ENCODE data around the gene SGSM2.
A peak's percentile ranks its signal among the peaks of the same experiment; 100 is the strongest.
"Not testable (repeated sequence)": the region's sequence is repeated elsewhere in the genome, so short reads cannot be mapped to it uniquely, and the experiment has no call there.

SGSM2 gene, protein sequence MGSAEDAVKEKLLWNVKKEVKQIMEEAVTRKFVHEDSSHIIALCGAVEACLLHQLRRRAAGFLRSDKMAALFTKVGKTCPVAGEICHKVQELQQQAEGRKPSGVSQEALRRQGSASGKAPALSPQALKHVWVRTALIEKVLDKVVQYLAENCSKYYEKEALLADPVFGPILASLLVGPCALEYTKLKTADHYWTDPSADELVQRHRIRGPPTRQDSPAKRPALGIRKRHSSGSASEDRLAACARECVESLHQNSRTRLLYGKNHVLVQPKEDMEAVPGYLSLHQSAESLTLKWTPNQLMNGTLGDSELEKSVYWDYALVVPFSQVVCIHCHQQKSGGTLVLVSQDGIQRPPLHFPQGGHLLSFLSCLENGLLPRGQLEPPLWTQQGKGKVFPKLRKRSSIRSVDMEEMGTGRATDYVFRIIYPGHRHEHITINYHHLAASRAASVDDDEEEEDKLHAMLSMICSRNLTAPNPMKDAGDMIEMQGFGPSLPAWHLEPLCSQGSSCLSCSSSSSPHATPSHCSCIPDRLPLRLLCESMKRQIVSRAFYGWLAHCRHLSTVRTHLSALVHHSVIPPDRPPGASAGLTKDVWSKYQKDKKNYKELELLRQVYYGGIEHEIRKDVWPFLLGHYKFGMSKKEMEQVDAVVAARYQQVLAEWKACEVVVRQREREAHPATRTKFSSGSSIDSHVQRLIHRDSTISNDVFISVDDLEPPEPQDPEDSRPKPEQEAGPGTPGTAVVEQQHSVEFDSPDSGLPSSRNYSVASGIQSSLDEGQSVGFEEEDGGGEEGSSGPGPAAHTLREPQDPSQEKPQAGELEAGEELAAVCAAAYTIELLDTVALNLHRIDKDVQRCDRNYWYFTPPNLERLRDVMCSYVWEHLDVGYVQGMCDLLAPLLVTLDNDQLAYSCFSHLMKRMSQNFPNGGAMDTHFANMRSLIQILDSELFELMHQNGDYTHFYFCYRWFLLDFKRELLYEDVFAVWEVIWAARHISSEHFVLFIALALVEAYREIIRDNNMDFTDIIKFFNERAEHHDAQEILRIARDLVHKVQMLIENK

DNA sequence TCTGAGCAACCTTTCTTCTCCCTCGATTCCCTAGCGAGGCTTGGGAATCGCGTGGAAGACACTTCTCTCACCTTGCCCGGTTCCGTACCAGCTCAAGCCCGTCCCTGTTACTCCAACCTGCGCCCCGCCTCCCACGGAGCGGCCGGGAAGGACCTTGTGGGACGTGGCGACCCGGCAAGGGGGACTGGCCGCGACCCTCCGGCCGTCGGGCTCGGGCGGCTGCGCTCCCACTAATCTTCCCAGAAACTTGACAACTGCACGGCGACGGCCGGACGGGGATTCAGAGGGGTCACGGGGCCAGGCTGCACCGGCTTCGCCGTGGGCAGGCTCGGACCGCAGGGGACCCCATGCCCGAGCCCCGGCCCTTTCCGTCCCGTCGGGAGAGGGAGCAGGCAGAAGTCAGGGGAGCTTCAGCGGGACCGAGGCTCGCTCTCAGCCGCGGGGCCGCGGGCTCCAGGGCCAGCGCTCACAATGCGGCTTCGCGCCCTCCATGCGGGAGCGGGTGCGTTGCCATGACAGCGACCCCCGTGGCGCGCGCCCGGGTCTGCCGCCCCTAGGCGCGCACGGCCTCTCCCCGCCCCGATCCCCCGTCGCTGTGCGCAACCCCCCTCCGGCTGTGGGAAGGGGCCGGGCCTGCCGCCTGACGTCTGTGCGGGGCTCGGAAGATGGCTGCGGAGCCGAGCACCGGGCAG, at the start of gene SGSM2:
Gene SGSM2 (plus strand): TSS at position 650 of the 692 bp plus-strand sequence. CDS start 188 bp downstream, outside the sequence.
- DNase-seq = peak; percentile 89

DNA sequence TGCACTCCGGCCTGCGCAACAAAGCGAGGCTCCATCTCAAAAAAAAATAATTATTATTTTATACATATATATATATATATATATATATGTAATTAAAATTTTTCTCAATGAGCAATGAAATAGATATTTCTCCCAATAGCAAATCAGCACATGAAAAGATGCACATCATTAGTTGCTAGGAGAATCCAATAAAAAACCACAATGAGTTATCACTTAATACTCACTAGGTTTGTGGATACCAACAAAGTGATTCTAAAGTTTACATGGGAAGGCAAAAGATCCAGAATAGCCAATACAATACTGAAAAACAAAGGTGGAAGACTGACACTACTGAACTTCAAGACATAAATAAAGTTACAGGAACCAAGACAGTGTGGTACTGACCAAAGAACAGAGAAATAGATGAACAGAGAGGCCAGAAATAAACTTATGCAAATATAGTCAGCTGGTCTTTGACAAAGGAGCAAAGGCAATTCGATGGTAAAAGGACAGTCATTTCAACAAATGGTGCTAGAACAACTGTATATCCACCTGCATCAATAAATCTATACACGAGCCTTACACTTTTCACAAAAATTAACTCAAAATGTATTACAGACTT, 47.3 kb upstream of the SGSM2 start:
- DNase-seq = no peak

DNA sequence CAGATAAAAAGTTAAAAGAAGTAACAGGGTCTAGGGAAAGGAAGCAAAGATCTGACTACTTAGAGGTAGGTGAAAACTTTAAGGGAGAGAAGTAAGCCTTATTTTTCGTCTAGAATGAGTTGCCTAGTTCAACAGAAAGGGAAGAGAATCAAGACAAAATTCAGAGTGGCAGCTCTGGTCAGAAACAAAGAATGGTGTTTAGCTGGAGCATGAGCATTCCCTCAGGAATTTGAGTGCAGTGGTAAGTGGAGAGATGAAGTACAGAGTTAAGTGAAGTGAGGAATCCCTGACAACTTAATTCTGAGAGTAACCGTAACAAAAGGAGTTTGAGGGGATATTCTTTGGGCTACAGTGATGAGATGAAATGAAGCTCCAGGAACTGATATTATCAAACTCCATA, 45.2 kb upstream of the SGSM2 start:
- DNase-seq = peak; percentile 66

DNA sequence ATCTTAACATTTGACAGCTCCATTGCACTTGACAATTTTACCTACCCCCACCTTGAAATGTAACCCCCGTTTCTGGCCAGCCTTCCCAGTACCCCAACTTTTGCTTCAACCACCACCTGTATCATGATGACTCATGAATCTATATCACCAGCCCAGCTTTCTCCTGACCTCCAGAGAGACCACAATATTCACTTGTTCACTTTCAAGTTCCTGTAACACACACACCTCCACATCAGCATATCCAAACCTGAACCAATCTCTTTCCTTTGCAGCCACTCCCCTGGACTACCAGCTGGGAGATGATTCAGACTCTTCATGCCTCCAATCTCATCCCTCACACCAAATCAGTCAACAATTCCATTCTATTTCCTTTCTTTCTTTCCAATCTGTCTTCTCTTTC, 41.7 kb upstream of the SGSM2 start:
- no peak for DNase-seq

DNA sequence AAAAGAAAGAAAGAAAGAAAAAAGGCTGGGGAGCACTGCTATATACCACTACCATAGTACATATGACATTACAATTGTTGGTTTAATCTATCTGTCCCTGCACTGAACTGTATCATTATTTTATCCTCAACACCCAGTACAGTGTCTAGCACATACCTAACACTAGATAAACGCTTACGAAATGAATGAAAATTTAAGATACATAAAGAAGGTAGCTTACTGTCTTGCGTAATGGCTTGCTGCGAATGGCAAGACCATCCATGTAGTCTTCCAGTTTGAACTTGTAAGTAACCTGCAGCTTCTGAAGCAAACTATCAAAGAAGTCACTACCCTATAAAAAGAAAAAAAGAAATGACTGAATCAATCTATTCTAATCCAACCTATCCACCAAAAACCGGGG, 40.3 kb upstream of the SGSM2 start:
- no peak for DNase-seq

DNA sequence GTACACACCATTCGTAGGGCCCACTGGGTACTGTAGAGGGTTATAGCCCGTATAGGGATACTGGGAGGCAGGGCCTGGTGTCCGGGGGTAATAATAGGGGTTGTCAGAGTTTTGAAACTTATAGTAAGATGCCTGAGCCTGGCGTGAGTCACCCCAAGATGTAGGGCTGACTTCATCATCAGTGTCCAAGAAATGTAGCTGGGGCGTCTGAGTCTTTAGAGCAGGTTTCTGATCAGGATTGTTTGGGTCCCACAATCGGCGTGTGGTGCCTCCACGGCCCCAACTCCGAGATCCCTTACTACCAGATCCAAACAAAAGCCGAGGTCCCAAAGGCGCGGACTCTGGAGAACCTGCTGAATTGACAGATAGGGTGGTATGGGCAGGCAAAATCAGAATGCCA, 38.2 kb upstream of the SGSM2 start:
- peak; percentile 46 for DNase-seq

DNA sequence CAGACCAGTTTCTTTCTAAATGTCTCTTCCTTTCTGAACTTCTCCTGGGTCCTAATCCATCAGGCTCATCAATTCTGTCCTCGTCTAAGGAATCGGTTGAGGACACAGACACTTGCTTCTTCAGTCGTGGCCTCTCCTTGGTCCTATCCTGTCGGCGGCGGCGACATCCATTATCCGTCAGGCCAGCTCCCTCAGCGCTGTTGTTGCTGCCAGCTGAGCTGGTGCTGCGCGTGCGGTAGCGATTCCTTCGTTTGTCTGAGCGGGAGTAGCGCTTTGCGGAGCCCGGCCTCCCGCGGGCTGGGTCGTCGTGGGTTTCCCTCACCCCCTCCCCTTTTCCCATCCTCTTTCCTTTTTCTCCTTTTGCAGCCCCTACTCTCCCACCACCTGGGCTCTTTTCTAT, 37.5 kb upstream of the SGSM2 start:
- peak; percentile 44 for DNase-seq

DNA sequence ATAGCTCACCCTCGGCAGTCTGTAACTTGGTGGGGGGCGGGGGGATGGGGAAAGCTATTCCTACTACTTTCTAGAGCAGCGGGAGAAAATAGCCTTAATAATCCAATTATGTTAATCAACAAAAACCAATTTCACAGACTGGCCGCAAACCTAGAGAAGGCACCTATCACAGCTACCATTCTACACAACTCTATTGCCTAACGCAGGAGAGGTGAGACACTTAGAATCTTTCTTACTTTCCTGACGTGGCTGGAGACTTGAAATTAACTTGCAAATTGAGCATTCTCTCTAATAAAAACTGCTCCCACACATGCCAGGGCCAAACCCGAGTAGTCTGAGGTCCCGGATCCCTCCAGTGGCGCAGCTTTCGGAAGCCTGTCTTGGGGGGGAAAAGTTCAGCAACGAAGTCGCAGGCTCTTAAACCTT, 34.5 kb upstream of the SGSM2 start:
- DNase-seq = peak; percentile 46

DNA sequence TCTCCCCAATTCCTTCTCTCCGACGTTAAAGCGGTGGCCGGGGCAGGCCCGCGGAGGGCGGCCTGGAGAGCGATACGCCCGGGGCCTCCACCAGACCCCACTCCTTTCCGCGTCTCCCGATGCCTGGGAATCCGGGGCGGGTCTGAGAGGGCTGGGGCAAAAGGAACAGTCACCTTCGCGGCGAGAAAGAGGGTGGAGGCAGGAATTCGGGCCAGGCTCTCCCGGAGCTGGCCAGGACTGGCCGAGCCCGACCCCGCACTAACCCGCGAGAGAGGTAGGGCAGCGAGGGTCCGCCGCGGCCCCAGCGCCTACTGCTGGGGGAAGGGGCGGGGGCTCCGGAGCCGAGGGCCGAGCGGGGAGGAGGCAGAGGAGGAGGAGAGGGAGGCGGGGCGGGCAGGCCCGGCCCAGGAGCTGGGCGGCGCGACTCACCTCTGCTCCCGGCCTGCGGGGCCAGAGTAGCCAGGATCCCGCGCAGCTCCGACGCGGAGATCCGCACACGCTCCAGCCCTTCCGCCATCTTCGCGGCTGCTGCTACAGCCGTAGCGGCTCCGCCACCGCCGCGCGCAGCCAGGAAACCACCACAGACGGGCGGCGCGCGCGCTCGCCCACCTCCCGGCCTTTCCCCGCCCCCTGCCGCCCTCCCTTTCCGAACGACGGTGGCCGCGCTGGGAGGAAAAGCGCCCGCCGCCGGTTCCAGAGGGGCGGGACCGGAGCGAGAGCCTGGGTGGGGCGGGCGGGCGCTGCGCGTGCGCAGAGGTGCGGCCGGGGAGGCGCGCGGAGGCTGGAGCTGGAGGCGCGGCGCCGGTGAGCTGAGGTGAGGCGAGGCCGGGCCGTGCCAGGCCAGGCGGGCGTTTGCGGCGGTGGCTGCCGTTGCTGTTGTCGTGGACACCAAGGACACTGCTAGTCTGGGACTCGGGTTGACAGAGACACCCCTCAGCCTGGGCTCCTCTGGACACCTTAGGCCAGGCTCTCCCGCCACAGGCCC, 33.8 kb upstream of the SGSM2 start, which contains the start of the genes SMG6 and SRR:
Gene SMG6 (minus strand): TSS at position 582 of the 985 bp plus-strand sequence. CDS start 65 bp downstream, at position 517.
Gene SRR (plus strand): TSS at position 747 of the 985 bp plus-strand sequence. CDS start 11,611 bp downstream, outside the sequence.
- DNase-seq = peak; percentile 98

DNA sequence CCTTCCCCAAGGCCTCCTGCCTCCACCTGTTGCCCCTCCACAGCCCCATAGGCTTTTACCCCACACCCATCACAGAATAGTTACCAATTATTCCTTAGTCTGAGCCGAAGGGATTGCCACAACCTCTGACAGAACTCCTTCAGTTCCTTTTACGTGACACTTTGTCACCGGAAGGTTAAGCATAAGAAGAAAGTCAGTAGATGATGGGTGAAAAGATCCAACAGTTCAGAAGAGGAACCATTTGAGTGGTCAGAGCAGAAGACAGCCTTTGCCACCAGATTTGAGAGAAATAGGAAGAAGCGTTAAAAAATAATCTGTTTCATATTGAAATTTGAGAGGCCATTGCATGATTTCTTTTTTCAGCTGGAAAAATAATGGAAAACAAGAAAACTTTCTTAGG, 32.4 kb upstream of the SGSM2 start:
- no peak for DNase-seq

DNA sequence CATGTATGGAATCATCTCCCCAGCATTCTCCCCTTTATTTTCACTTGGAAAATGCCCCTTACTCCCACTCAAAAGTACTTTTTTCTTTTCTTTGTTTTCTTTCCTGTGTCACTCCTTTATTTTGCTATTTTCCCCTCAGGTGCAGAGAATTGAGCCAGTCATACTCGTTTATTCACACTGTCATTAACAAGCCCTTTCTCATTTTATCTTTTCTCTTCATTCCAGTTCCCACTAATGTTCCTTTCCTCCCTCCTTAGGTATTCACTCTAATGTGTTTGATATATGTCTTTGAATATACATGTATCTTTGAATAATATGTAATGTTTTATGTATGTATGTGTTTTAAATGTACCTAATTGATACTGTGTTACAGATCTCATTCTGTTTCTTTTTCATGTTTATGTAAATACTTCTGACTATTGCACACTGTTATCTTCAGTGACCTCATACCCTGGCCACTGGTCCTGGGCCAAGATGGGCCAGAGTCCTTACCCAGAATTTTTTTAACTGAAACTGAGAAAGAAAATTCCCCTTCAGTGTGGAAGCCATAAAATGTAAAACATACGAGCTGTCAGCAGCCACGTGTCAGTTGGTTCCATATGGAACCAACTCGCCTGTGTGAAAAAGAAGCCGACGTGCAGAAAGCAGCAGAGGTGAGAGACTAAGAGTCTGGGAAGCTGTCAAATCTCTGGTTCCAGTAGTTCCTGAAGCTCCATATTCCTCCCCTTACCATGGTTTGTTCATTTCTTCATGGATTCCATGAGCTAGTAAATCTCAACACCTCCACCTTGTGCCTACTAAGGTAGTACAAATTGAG, 27.8 kb upstream of the SGSM2 start:
- DNase-seq = no peak

DNA sequence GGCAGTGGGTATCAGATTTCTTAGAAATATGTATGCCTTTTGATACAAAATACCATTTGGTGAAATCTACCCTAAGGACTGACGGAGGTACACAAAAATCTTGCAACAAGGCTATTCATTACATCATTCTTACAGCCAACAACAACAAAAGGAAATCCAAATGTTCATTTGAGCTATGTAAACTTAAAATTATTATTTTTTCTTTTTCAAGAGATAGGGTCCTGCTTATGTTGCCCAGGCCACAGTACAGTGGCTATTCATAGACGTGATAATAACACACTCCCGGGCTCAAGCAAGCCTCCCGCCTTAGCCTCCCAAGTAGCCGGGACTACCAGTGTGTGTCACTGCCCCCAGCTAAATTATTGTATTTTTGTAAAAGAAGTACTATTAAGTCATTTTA, 24.6 kb upstream of the SGSM2 start:
- no peak for DNase-seq

DNA sequence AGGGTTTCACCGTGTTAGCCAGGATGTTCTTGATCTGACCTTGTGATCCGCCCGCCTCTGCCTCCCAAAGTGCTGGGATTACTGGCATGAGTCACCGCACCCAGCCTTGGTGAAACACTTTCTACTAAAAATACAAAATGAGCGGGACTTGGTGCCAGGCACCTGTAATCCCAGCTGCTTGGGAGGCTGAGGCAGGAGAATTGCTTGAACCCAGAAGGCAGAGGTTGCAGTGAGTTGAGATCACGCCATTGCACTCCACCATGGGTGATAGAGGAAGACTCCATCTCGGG, 20.4 kb upstream of the SGSM2 start:
- not testable (repeated sequence) for DNase-seq

DNA sequence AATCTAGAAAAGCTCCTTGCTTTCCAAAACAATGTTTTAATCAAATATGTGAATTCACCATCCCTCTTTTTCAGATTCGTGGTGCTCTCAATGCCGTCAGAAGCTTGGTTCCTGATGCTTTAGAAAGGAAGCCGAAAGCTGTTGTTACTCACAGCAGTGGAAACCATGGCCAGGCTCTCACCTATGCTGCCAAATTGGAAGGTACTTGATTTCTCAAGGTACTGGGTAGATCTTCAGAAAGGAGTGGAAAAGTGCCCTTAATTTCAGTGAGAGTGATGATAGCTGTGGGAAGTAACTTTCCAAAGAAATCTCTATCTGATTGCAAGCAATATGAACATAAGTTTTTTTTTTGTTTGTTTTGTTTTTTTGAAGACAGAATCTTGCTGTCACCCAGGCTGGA, 19.5 kb upstream of the SGSM2 start:
- DNase-seq = no peak

DNA sequence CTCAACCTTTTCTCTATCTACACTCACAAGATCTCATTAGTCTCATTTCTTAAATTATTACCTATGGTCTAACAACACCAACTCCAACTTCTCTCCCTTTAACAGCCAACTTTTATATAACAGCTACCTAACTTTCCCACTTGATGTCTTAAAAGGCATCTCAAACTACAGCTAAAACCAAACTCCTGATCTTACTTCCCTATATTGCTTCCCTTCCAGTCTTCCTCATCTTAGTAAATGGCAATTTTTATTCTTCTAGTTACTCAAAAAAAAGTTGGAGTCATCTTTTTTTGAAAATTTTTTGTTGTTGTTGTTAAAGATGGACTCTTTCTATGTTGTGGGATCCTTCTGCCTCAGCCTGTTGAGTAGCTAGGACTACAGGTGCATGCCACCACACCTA, 18.2 kb upstream of the SGSM2 start:
- DNase-seq = no peak

DNA sequence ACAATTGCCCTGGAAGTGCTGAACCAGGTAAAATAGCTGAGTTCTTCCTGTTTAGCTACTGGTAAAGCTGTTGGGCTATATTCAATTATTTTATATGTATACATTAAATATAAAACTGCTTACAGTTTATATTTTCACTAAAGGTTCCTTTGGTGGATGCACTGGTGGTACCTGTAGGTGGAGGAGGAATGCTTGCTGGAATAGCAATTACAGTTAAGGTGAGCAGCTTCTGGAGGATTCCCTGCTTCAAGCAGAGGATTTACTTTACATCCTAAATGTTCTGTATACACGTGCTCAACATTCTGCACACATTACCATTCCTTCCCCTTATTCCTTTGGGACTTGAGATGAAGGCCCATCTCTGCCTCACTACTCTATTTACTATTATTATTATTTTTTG, 15.9 kb upstream of the SGSM2 start:
- DNase-seq = no peak

DNA sequence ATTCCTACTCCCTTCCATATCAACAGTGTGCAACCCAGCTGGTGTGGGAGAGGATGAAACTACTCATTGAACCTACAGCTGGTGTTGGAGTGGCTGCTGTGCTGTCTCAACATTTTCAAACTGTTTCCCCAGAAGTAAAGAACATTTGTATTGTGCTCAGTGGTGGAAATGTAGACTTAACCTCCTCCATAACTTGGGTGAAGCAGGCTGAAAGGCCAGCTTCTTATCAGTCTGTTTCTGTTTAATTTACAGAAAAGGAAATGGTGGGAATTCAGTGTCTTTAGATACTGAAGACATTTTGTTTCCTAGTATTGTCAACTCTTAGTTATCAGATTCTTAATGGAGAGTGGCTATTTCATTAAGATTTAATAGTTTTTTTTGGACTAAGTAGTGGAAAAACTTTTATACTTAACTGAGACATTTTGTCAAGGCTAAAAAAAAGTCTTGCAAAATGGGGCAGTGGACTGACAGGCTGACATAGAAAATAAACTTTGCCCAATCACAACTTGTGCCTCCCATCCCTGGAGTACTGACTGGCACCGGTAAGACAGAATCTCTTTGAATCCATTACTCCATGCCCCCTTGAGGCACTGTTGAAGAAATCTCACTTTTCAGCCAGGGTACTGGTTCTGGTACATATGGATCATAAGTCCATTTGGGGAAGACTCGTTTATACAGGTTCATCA, 13.5 kb upstream of the SGSM2 start:
- no peak for DNase-seq

DNA sequence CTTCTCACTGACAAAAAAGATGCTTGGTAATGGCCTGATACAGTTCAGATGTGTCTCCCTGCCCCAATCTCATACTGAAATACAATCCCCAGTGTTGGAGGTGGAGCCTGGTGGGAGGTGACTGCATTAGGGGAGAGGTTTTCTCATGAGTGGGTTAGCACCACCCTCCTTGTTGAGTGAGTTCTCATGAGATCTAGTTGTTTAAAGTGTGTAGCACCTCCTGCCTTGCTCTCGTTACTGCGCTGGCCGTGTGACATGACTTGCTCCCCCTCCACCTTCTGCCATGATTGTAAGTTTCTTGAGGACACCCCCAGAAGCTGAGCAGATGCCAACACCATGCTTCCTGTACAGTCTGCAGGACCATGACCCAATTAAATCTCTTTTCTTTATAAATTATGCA, 6.0 kb upstream of the SGSM2 start:
- no peak for DNase-seq

DNA sequence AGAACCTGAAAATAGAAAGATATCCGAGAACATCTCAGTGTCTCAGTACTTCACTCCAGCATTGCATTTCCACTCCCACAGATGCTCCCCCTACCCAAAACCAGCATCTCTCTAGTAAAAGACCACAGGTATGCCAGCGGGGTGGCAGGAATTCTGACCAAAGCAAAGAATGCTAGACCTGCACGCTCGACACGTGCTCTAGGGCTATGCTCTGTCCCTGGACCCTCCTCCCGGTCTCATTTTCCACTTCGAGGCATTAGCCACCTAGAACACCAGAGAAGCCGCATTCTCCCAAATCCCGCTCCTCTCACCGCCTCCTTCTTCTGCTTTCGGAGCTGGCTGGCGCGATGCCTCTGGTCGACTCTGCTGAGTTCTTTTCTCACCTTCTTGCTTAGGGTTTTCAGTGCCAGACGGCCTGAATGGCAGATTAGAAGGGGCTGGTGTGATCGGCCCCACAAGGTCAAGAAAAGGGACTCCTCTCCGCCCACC, 1.5 kb upstream of the SGSM2 start:
- peak; percentile 76 for DNase-seq
